Measurements from ENCODE around the gene SERP2. TPM values are rescaled to one million over a fixed set of nuclear protein-coding genes. Genes with fewer than 3 reads are reported as not detected.

SERP2 gene
- total and polyA plus RNA-seq, 2 of the 8 experiments (the other 6 are each of a cell fraction or from before 2014, with no cell fraction given): 2.0 to 2.3 TPM

DNA sequence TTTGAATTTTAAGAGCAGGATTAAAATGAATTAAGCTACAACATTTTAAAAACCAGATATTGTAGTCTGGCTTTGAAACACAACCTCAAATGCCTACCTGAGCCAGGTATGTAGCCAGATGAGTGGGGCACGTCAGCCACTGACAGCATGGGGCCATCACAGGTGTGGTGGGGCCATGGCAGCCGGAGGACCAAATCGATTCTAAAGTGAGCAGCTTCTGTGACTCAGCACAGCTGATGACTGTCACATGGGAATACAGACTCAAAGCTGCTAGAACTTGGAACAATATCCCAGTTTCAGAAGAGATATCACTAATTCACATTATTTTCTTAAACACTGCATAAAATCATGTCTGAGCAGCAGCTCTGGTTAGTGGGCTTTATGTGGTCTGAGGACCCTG lies 52.8 kb downstream of the SERP2 start (continued):
- TF ChIP-seq, protein P1, sequence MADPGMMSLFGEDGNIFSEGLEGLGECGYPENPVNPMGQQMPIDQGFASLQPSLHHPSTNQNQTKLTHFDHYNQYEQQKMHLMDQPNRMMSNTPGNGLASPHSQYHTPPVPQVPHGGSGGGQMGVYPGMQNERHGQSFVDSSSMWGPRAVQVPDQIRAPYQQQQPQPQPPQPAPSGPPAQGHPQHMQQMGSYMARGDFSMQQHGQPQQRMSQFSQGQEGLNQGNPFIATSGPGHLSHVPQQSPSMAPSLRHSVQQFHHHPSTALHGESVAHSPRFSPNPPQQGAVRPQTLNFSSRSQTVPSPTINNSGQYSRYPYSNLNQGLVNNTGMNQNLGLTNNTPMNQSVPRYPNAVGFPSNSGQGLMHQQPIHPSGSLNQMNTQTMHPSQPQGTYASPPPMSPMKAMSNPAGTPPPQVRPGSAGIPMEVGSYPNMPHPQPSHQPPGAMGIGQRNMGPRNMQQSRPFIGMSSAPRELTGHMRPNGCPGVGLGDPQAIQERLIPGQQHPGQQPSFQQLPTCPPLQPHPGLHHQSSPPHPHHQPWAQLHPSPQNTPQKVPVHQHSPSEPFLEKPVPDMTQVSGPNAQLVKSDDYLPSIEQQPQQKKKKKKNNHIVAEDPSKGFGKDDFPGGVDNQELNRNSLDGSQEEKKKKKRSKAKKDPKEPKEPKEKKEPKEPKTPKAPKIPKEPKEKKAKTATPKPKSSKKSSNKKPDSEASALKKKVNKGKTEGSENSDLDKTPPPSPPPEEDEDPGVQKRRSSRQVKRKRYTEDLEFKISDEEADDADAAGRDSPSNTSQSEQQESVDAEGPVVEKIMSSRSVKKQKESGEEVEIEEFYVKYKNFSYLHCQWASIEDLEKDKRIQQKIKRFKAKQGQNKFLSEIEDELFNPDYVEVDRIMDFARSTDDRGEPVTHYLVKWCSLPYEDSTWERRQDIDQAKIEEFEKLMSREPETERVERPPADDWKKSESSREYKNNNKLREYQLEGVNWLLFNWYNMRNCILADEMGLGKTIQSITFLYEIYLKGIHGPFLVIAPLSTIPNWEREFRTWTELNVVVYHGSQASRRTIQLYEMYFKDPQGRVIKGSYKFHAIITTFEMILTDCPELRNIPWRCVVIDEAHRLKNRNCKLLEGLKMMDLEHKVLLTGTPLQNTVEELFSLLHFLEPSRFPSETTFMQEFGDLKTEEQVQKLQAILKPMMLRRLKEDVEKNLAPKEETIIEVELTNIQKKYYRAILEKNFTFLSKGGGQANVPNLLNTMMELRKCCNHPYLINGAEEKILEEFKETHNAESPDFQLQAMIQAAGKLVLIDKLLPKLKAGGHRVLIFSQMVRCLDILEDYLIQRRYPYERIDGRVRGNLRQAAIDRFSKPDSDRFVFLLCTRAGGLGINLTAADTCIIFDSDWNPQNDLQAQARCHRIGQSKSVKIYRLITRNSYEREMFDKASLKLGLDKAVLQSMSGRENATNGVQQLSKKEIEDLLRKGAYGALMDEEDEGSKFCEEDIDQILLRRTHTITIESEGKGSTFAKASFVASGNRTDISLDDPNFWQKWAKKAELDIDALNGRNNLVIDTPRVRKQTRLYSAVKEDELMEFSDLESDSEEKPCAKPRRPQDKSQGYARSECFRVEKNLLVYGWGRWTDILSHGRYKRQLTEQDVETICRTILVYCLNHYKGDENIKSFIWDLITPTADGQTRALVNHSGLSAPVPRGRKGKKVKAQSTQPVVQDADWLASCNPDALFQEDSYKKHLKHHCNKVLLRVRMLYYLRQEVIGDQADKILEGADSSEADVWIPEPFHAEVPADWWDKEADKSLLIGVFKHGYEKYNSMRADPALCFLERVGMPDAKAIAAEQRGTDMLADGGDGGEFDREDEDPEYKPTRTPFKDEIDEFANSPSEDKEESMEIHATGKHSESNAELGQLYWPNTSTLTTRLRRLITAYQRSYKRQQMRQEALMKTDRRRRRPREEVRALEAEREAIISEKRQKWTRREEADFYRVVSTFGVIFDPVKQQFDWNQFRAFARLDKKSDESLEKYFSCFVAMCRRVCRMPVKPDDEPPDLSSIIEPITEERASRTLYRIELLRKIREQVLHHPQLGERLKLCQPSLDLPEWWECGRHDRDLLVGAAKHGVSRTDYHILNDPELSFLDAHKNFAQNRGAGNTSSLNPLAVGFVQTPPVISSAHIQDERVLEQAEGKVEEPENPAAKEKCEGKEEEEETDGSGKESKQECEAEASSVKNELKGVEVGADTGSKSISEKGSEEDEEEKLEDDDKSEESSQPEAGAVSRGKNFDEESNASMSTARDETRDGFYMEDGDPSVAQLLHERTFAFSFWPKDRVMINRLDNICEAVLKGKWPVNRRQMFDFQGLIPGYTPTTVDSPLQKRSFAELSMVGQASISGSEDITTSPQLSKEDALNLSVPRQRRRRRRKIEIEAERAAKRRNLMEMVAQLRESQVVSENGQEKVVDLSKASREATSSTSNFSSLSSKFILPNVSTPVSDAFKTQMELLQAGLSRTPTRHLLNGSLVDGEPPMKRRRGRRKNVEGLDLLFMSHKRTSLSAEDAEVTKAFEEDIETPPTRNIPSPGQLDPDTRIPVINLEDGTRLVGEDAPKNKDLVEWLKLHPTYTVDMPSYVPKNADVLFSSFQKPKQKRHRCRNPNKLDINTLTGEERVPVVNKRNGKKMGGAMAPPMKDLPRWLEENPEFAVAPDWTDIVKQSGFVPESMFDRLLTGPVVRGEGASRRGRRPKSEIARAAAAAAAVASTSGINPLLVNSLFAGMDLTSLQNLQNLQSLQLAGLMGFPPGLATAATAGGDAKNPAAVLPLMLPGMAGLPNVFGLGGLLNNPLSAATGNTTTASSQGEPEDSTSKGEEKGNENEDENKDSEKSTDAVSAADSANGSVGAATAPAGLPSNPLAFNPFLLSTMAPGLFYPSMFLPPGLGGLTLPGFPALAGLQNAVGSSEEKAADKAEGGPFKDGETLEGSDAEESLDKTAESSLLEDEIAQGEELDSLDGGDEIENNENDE (IDR thresholded peaks at IDR 0.05; ENCODE audit: insufficient replicate concordance, low read length): no peak
- TF ChIP-seq SUZ12 (IDR thresholded peaks at IDR 0.05; ENCODE audit: low read length): no peak
- no peak for TF ChIP-seq SP1 (IDR thresholded peaks at IDR 0.05; ENCODE audit: low read depth, low read length)
- TF ChIP-seq SIN3A (conservative IDR thresholded peaks at IDR 0.05 in 1 of 2, IDR thresholded peaks at IDR 0.05 in 1 of 2; ENCODE audit: low read depth in 1 of 2, low read length in 2 of 2): no peak
- no peak for TF ChIP-seq GTF2F1 (IDR thresholded peaks at IDR 0.05; ENCODE audit: borderline replicate concordance, low read depth, low read length)
- no peak for TF ChIP-seq HDAC6 (IDR thresholded peaks at IDR 0.05; ENCODE audit: low read depth, low read length)
- TF ChIP-seq HDAC2 (IDR thresholded peaks at IDR 0.05; ENCODE audit: borderline replicate concordance in 1 of 2, low read depth in 2 of 2, low read length in 2 of 2): no peak
- TF ChIP-seq BACH1 (IDR thresholded peaks at IDR 0.05; ENCODE audit: low read length): no peak
- TF ChIP-seq, protein P2, sequence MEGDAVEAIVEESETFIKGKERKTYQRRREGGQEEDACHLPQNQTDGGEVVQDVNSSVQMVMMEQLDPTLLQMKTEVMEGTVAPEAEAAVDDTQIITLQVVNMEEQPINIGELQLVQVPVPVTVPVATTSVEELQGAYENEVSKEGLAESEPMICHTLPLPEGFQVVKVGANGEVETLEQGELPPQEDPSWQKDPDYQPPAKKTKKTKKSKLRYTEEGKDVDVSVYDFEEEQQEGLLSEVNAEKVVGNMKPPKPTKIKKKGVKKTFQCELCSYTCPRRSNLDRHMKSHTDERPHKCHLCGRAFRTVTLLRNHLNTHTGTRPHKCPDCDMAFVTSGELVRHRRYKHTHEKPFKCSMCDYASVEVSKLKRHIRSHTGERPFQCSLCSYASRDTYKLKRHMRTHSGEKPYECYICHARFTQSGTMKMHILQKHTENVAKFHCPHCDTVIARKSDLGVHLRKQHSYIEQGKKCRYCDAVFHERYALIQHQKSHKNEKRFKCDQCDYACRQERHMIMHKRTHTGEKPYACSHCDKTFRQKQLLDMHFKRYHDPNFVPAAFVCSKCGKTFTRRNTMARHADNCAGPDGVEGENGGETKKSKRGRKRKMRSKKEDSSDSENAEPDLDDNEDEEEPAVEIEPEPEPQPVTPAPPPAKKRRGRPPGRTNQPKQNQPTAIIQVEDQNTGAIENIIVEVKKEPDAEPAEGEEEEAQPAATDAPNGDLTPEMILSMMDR (IDR thresholded peaks at IDR 0.05; ENCODE audit: control extremely low read depth in 1 of 3, insufficient read depth in 1 of 3, low read depth in 1 of 3, low read length in 3 of 3): no peak
